Measurements from ENCODE around the gene NRP2. TPM values are rescaled to one million over a fixed set of nuclear protein-coding genes. Genes with fewer than 3 reads are reported as not detected.

The NRP2 gene
- total RNA-seq, 1 donor from 2014 or later = 22.1 TPM

GRCh38 chr2:205807229-205807628 is 124.9 kb downstream of the NRP2 start:
- no peak for DNase-seq

- no peak for DNase-seq
Measured at GRCh38 chr2:205807758-205808157, 125.5 kb downstream of the NRP2 start.

GRCh38 chr2:205808486-205809121 is 126.3 kb downstream of the NRP2 start:
- DNase-seq = no peak

GRCh38 chr2:205811387-205811786 is 129.1 kb downstream of the NRP2 start:
- no peak for DNase-seq

- DNase-seq = no peak
Measured at GRCh38 chr2:205814039-205814364, 131.7 kb downstream of the NRP2 start.

GRCh38 chr2:205815673-205816072 is 133.4 kb downstream of the NRP2 start:
- DNase-seq = no peak

- DNase-seq = no peak
Measured at GRCh38 chr2:205816268-205816667, 134.0 kb downstream of the NRP2 start.

- DNase-seq = no peak
Measured at GRCh38 chr2:205822579-205822978, 140.3 kb downstream of the NRP2 start.

- no peak for DNase-seq
Measured at GRCh38 chr2:205827809-205828365, 145.6 kb downstream of the NRP2 start.

GRCh38 chr2:205833864-205834263 is 151.6 kb downstream of the NRP2 start:
- no peak for DNase-seq

- DNase-seq = no peak
Measured at GRCh38 chr2:205834796-205835195, 152.5 kb downstream of the NRP2 start.

GRCh38 chr2:205835251-205835791 is 153.0 kb downstream of the NRP2 start:
- DNase-seq = no peak

GRCh38 chr2:205835923-205836322 is 153.6 kb downstream of the NRP2 start:
- DNase-seq = no peak

GRCh38 chr2:205836477-205837221 is 154.3 kb downstream of the NRP2 start:
- no peak for DNase-seq

- DNase-seq = no peak
Measured at GRCh38 chr2:205837663-205838062, 155.4 kb downstream of the NRP2 start.

- DNase-seq = no peak
Measured at GRCh38 chr2:205845446-205845845, 163.1 kb downstream of the NRP2 start.
